ENCODE measurements around the gene SUPT16H. TPM values are rescaled to one million over a fixed set of nuclear protein-coding genes. Genes with fewer than 3 reads are reported as not detected.

Gene SUPT16H
- total and polyA plus RNA-seq, 10 of the 15 experiments (the other 5 are each of a cell fraction or from before 2014, with no cell fraction given), result 90.7 to 201 (median 121) TPM

GRCh38 chr14:21308479-21309237 lies 75.2 kb downstream of the SUPT16H start (continued):
- TF ChIP-seq, protein P1, sequence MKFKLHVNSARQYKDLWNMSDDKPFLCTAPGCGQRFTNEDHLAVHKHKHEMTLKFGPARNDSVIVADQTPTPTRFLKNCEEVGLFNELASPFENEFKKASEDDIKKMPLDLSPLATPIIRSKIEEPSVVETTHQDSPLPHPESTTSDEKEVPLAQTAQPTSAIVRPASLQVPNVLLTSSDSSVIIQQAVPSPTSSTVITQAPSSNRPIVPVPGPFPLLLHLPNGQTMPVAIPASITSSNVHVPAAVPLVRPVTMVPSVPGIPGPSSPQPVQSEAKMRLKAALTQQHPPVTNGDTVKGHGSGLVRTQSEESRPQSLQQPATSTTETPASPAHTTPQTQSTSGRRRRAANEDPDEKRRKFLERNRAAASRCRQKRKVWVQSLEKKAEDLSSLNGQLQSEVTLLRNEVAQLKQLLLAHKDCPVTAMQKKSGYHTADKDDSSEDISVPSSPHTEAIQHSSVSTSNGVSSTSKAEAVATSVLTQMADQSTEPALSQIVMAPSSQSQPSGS (IDR thresholded peaks at IDR 0.05; ENCODE audit: low read length), result 0 out of 2 replicates have a peak, but pooled peaks have one; percentile 20
- TF ChIP-seq IRF4 (IDR thresholded peaks at IDR 0.05; ENCODE audit: low read depth, low read length) (no peak), SREBF2 (IDR thresholded peaks at IDR 0.05; ENCODE audit: low read length) (no peak), ZBED1 (IDR thresholded peaks at IDR 0.05; ENCODE audit: borderline replicate concordance) (peak; percentile 39; the same call in 1 of the 2 replicates), SIX5 (IDR thresholded peaks at IDR 0.05; ENCODE audit: low read depth, low read length, severe bottlenecking) (no peak), PBX3 (IDR thresholded peaks at IDR 0.05; ENCODE audit: insufficient replicate concordance, low read depth, low read length) (peak; percentile 93), CHD1 (IDR thresholded peaks at IDR 0.05; ENCODE audit: low read depth, low read length) (no peak), POLR2AphosphoS2 (IDR thresholded peaks at IDR 0.05; ENCODE audit: low read depth, low read length) (peak; percentile 76; the same call in 1 of the 2 replicates), CREM (IDR thresholded peaks at IDR 0.05; ENCODE audit: low read depth) (peak; percentile 62), E2F8 (IDR thresholded peaks at IDR 0.05; ENCODE audit: low read depth, partially characterized antibody) (peak; percentile 83), SRF (IDR thresholded peaks at IDR 0.05; ENCODE audit: low read depth in 2 of 2, low read length in 2 of 2) (peak; percentile 93 to 97), TCF7 (IDR thresholded peaks at IDR 0.05; ENCODE audit: borderline replicate concordance) (peak; percentile 20; the same call in 1 of the 2 replicates), ATF7 (IDR thresholded peaks at IDR 0.05; ENCODE audit: low read depth) (0 out of 2 replicates have a peak, but pooled peaks have one; percentile 13), BHLHE40 (IDR thresholded peaks at IDR 0.05; ENCODE audit: borderline replicate concordance in 1 of 2, low read depth in 2 of 2, low read length in 1 of 2) (peak; percentile 48 to 58; a peak in 2 of 4 replicates), NFIC (IDR thresholded peaks at IDR 0.05; ENCODE audit: low read depth, low read length) (peak; percentile 24; the same call in 1 of the 2 replicates), CREB1 (IDR thresholded peaks at IDR 0.05; ENCODE audit: low read depth) (peak; percentile 65; the same call in 1 of the 2 replicates), RELA (IDR thresholded peaks at IDR 0.05; ENCODE audit: borderline replicate concordance, partially characterized antibody) (peak; percentile 27)
- TF ChIP-seq, protein P2, sequence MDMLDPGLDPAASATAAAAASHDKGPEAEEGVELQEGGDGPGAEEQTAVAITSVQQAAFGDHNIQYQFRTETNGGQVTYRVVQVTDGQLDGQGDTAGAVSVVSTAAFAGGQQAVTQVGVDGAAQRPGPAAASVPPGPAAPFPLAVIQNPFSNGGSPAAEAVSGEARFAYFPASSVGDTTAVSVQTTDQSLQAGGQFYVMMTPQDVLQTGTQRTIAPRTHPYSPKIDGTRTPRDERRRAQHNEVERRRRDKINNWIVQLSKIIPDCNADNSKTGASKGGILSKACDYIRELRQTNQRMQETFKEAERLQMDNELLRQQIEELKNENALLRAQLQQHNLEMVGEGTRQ (IDR thresholded peaks at IDR 0.05; ENCODE audit: borderline replicate concordance, low read depth, low read length), result peak; percentile 44
- TF ChIP-seq, protein P3, sequence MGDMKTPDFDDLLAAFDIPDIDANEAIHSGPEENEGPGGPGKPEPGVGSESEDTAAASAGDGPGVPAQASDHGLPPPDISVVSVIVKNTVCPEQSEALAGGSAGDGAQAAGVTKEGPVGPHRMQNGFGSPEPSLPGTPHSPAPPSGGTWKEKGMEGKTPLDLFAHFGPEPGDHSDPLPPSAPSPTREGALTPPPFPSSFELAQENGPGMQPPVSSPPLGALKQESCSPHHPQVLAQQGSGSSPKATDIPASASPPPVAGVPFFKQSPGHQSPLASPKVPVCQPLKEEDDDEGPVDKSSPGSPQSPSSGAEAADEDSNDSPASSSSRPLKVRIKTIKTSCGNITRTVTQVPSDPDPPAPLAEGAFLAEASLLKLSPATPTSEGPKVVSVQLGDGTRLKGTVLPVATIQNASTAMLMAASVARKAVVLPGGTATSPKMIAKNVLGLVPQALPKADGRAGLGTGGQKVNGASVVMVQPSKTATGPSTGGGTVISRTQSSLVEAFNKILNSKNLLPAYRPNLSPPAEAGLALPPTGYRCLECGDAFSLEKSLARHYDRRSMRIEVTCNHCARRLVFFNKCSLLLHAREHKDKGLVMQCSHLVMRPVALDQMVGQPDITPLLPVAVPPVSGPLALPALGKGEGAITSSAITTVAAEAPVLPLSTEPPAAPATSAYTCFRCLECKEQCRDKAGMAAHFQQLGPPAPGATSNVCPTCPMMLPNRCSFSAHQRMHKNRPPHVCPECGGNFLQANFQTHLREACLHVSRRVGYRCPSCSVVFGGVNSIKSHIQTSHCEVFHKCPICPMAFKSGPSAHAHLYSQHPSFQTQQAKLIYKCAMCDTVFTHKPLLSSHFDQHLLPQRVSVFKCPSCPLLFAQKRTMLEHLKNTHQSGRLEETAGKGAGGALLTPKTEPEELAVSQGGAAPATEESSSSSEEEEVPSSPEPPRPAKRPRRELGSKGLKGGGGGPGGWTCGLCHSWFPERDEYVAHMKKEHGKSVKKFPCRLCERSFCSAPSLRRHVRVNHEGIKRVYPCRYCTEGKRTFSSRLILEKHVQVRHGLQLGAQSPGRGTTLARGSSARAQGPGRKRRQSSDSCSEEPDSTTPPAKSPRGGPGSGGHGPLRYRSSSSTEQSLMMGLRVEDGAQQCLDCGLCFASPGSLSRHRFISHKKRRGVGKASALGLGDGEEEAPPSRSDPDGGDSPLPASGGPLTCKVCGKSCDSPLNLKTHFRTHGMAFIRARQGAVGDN (IDR thresholded peaks at IDR 0.05), result no peak; the same call in 1 of the 2 replicates
